GM19438 (cell line): ENCODE data around the gene RERG.

ENCODE experiments used
- ATAC-seq: cut with Tn5 transposase; IDR thresholded peaks from one replicate; pipeline ENCODE4 v1.9.1; 2021; ENCODE audit warnings: low read depth; ENCODE audit not compliant: unreplicated experiment

Gene RERG

GRCh38 chr12:15220451-15220850, 766 bp downstream of the RERG start:
- no peak for ATAC-seq

- no peak for ATAC-seq
Observed at GRCh38 chr12:15218794-15219193, 2.4 kb downstream of the RERG start.

- ATAC-seq = no peak
Observed at GRCh38 chr12:15216036-15216889, 5.0 kb downstream of the RERG start.

DNA sequence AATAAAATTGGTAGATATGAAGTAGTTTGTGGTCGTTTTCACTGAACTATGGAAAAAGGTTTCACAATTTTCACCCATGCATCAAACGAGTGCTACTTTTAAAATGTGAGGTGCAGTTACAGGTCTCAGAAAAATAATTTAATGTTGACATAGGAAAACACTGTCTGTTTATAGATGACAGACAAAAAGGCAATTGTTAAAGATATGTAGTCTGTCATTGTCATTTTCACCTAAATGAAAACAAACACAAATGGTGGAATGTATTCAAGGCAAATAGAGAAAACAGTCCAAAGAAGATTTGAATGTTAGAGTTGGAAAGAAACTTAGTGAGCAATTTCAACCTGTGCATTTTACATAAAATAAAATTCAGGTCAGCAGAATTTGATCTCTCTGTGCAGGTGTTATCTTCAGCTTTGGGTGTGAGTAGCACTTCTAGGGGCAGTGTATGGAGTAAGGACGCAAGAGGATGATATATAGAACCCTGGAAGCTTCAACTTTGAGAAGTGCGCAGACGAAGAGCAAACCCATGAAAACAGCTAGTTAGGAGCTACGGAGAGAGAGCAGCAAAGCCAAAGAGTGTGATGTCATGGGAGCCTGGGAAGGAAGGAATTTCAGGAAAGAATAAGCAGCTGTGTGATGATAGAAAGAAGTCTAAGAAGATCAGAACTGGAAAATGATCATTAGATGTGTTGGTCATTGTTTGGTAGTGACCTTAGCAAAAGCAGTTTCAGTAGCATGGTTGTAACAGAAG, 6.2 kb downstream of the RERG start:
- no peak for ATAC-seq

DNA sequence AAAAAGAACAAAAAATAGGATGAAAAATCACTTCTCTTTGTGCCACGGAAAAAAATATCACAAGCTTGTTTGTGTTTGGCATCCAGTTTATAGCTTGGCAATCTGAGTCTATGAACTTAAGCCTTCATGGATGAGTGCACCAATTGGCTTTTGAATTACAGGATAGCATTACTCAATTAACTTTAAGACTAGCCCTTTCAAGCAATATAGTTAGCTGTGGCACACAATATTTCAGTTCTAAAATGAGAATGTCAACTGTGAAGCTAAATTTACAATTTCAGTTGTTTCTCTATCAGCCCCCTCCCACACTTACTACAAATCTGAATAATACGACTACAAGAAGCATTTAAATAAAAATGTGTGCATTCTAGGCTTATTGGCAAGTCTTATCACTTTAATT, 8.3 kb downstream of the RERG start:
- ATAC-seq = no peak

- ATAC-seq = no peak
Observed at GRCh38 chr12:15209782-15210181, 11.4 kb downstream of the RERG start.

DNA sequence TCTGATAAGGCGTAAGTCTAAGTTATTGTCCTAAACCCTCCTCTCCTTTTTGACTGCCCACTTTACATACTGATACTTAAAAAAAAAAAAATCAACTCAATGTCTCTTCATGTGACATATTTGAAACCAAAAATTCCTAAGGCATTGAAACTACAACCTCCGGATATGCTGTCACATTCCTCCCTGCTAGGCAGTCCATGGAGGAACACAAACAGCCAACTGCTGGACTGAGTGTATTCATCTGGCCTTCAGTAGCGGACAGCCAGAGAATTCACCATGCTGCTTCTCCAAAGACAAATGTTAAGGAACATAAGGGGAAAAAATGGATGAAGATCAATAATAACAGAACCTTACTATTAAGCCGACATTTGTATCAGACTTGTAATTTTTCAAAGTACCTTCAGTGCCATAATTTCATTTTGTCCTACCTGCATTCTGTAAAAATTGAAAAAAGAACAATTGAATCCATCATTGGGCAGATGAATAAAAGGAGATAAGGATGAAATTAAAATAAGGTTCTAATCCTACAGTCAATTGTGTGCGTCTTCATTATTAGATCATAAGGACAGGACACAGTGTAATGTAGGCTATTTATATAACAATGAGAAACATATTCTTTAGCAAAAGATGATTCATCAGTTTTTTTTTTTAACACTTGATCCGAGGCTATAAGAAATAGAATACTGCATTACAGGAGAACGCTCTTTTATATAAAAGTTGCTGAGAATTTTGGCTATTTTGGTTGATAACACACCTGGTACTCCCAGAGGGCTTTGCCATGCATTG, 12.2 kb downstream of the RERG start:
- ATAC-seq = no peak

DNA sequence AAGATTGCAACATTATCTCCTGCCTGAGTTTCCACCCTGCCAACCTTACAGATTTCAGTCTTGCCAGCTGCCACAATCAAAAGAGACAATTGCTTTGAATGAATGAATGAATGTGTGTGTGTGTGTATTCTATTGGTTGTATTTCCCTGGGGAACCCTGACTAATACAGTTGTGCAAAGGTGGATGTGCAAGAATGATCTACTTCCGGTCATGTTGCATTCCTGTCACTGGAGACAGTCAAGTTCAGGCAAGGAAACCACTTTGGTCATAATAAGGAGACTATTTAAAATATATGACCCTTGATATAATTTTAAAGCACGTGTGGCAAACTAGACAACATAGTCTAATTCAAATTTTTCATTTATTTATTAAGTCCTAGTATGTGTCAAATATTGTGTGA, 13.1 kb downstream of the RERG start:
- ATAC-seq = no peak

DNA sequence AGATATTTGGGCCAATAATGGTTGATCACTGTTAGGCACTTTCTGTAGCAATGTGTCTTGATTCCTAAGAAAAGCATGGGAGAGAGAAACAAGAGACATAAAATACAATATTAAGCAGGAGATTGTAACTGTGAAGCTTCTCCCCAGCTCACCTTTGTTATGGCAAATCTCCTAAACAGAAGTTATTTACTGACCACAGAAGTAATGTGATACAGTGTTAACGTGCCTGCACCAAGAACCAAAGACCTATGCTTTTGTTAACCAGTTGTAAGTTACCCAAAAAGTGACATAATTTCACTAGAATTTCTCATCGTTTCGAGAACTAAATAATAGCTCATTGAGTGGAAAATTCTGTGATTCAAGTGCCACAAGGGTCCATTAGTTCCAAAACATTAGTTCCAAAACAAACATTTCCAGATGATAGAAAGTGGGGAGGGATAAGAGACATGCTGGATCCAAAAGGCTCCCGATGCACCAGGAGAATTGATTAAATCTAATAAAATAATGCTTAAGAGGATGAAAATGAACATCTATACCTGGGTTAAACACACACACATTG, 14.3 kb downstream of the RERG start:
- no peak for ATAC-seq

- no peak for ATAC-seq
Observed at GRCh38 chr12:15206338-15206737, 14.9 kb downstream of the RERG start.

DNA sequence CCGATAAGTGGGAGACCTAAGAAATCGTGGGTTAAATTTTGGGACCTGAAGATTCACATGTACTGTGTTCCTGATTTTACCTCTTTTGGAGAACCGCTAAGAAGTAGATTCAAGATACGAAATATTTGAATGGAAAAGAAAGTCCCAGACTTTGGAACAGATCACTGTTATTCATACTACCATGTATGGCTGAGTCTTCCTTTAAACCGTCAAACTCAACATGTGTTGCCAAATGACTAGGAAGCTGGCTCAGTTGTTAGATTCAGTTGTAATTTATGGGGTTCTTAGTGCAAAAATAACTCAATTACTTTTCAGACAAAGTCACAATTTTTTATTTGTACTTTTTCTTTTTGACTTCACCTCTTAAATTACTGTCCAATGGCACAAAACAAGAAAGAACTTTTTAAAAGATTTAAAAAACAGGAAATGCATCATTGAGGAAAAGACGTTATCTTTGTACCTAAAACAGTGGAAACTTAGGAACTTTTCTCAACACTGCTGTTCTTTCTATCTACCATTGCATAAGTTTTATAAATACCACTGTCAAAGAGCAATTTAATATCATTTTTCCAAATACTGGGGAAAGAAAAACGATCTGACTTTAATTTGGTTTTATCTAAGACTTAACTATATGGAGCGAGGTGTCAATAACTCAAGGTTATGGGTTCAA, 15.7 kb downstream of the RERG start:
- no peak for ATAC-seq

GRCh38 chr12:15201456-15201855, 19.8 kb downstream of the RERG start:
- ATAC-seq = no peak

- ATAC-seq = no peak
Observed at GRCh38 chr12:15201056-15201455, 20.2 kb downstream of the RERG start.

DNA sequence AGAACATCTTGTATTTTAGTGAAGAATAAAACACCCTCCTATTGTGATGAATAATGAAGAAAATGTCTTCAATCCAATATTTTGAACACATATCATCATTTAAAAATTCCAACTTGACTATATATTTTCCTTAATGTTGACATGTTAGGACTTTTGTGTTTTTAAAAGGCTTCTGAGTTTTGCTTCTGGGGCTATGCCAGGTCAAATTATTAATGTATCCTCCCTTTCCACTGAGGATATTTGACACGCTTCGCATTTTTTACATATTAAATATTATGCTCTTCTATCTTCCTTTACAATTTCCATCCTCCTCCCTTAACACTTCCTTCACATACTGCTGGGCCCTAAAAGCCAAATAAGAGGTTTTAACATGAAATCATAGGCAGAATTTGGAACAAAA, 20.6 kb downstream of the RERG start:
- no peak for ATAC-seq

GRCh38 chr12:15199930-15200329, 21.3 kb downstream of the RERG start:
- ATAC-seq = no peak

- ATAC-seq = no peak
Observed at GRCh38 chr12:15196678-15197505, 24.3 kb downstream of the RERG start.

DNA sequence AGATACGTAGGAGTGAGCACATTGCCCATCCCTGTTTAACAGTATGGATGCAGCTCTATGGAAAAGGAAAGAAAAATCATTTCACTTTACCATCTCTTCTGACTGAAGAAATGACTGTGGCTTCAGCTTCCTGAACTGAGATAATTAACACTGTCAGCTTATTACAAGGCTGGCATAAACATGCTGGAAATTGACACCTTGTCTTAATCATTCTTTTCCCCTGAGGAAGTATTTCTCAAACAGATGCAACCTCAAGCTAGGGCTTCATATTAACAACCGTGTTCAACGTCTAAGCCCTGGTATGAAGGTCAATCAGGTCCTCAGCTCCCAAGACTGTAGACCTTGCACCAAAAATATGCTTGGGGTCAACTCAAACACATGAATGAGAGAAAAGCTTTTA, 25.0 kb downstream of the RERG start:
- no peak for ATAC-seq

- no peak for ATAC-seq
Observed at GRCh38 chr12:15194456-15195368, 26.5 kb downstream of the RERG start.
